ENCODE results near the gene RIMBP3B. TPM values are rescaled to one million over a fixed set of nuclear protein-coding genes. Genes with fewer than 3 reads are reported as not detected.
"Not testable (repeated sequence)": the region's sequence is repeated elsewhere in the genome, so short reads cannot be mapped to it uniquely, and the experiment has no call there.

Gene RIMBP3B
- total and polyA plus RNA-seq, 2 of the 13 experiments (the other 11 are each of a cell fraction or from before 2014, with no cell fraction given), result not detected

DNA sequence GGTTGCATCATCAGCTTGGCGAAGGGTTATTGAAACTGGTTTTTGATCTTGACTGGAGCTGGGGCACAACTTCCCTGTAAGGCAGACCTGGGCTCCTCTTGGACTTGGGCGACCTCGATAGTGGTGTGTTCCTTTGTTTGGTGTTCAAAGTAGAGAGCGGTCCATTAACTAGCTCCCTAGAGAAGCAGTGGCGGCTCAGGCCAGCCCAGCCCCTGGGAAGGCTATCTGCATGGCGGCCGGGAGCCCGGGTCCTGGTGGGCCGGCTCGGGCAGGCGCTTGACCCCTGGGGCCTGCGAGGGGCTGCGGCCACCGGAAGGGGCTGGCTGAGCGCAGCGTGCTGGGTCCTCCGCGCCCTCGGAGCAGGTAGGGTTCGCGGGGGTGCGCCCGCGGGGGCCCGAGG lies 32.8 kb downstream of the RIMBP3B start:
- intact Hi-C loops (cut with micrococcal nuclease; ENCODE audit: unreplicated experiment); H3K27me3 ChIP-seq (ENCODE audit: control insufficient read depth in 1 of 2, insufficient read depth in 2 of 2, low read length in 2 of 2); H3K4me1 ChIP-seq (ENCODE audit: insufficient read depth, low read length); POLR2A ChIA-PET; H3K36me3 ChIP-seq (replicated peaks in 1 of 2; ENCODE audit: control insufficient read depth in 1 of 2, insufficient read depth in 2 of 2, low read length in 2 of 2); H2AFZ ChIP-seq (ENCODE audit: low read length); FAIRE-seq; H3K9me3 ChIP-seq (ENCODE audit: low read length); H3K79me2 ChIP-seq (ENCODE audit: insufficient read depth, low read length); in situ Hi-C loops (cut with HindIII; ENCODE audit: extremely low pct_ligation_motif_present, low pct_unique_long_range_greater_than_20kb); H4K20me1 ChIP-seq (ENCODE audit: insufficient read depth, low read length); DNase-seq (ENCODE audit: low spot score); CTCF ChIA-PET (ENCODE audit: low intra/inter-chr PET ratio, low total read pairs); TF ChIP-seq NR2F6 (IDR thresholded peaks at IDR 0.05): not testable (repeated sequence)
- Histone ChIP-seq H3K4me2 (ENCODE audit: low read depth, low read length) (peak overlapping the region; percentile 53; the same call in 1 of the 2 replicates), H3K9ac (ENCODE audit: insufficient read depth, low read depth, low read length) (0 out of 2 replicates have a peak overlapping the region, but pooled peaks have one; percentile 46), H3K4me3 (replicated peaks in 1 of 3; ENCODE audit: insufficient read depth in 1 of 3, low read depth in 2 of 3, low read length in 3 of 3) (peak overlapping the region in 2 of 3 experiments; percentile 33 to 41; a peak in 3 of 6 replicates), H3K27ac (ENCODE audit: extremely low read length, insufficient read depth, low read length) (peak overlapping the region; percentile 76)
- TSS peak; percentile 98 for BruUV-seq (replicated peaks)
- 0% methylated on average over 1 of the region's 25 CpGs for WGBS (ENCODE audit: low lambda C conversion rate)
- ATAC-seq, result peak; percentile 73
- TF ChIP-seq SAP130 (CRISPR knock-in tag; IDR thresholded peaks at IDR 0.05; ENCODE audit: low read depth) (peak; percentile 33; the same call in 1 of the 2 replicates), TAF1 (CRISPR knock-in tag; IDR thresholded peaks at IDR 0.05) (0 out of 2 replicates have a peak, but pooled peaks have one; percentile 26), NR2F6 (CRISPR knock-in tag; IDR thresholded peaks at IDR 0.05) (peak; percentile 34; the same call in 1 of the 2 replicates), ZFY (CRISPR knock-in tag; IDR thresholded peaks at IDR 0.05) (peak; percentile 32; the same call in 1 of the 2 replicates), GABPB1 (CRISPR knock-in tag; IDR thresholded peaks at IDR 0.05) (0 out of 2 replicates have a peak, but pooled peaks have one; percentile 35), PHF8 (CRISPR knock-in tag; IDR thresholded peaks at IDR 0.05) (0 out of 2 replicates have a peak, but pooled peaks have one; percentile 34), HNF4A (CRISPR knock-in tag; IDR thresholded peaks at IDR 0.05) (peak; percentile 22; the same call in 1 of the 2 replicates)

- POLR2A ChIA-PET; H3K36me3 ChIP-seq (replicated peaks in 1 of 2; ENCODE audit: control insufficient read depth in 1 of 2, insufficient read depth in 2 of 2, low read length in 2 of 2); FAIRE-seq; intact Hi-C loops (cut with micrococcal nuclease; ENCODE audit: unreplicated experiment); H3K9me3 ChIP-seq (ENCODE audit: low read length); H3K27me3 ChIP-seq (ENCODE audit: control insufficient read depth in 1 of 2, insufficient read depth in 2 of 2, low read length in 2 of 2); DNase-seq (ENCODE audit: low spot score); CTCF ChIA-PET (ENCODE audit: low intra/inter-chr PET ratio, low total read pairs); BruUV-seq (replicated peaks); H3K79me2 ChIP-seq (ENCODE audit: insufficient read depth, low read length); H2AFZ ChIP-seq (ENCODE audit: low read length); H3K4me1 ChIP-seq (ENCODE audit: insufficient read depth, low read length); H4K20me1 ChIP-seq (ENCODE audit: insufficient read depth, low read length); in situ Hi-C loops (cut with HindIII; ENCODE audit: extremely low pct_ligation_motif_present, low pct_unique_long_range_greater_than_20kb): not testable (repeated sequence)
- peak within 1 kb of the TSS; percentile 53; the same call in 1 of the 2 replicates for H3K4me2 ChIP-seq (ENCODE audit: low read depth, low read length)
- WGBS (ENCODE audit: low lambda C conversion rate), result 0% methylated on average over 17 of the region's 81 CpGs
- peak within 1 kb of the TSS; percentile 76 for H3K27ac ChIP-seq (ENCODE audit: extremely low read length, insufficient read depth, low read length)
- peak; percentile 53 for ATAC-seq
- 0 out of 2 replicates have a peak within 1 kb of the TSS, but pooled peaks have one; percentile 46 for H3K9ac ChIP-seq (ENCODE audit: insufficient read depth, low read depth, low read length)
- peak within 1 kb of the TSS in 2 of 3 experiments; percentile 33 to 56; a peak in 4 of 6 replicates for H3K4me3 ChIP-seq (replicated peaks in 1 of 3; ENCODE audit: insufficient read depth in 1 of 3, low read depth in 2 of 3, low read length in 3 of 3)
Measured at GRCh38 chr22:21417227-21417746, 33.7 kb downstream of the RIMBP3B start, which contains the start of gene HIC2. Gene HIC2 (plus strand): TSS chr22:21417371. CDS start chr22:21442832, 25,461 bp downstream.

Measured in HepG2 (cell line).